ENCODE results near the gene MYZAP.

DNA sequence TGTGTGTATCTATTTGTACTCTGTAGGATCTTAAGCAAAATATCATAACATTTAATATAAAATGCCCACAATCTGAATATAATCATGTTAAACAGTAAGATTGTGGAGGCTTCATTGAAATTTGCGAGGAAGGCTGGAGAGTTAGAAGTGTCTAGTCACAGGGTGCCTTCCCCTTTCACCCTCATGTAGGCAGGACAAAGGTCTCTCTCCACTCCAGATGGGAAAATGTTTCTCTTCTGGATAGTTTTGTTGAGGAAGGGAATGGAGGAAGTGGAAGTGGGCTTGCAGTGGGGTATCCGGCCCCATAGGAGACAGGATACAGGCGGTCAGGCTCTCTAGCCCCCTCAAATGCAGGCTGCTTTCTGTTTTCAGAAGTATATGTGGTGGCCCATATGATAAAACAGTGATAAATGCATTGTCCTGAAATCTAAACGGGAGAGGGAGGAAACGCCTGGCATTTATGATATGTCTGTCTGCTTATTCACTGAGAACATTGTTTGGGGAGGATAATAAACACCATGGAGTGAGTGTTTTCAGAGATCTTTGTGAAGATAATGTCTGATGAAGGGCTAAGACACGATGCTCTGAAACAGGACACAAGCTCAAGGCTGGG lies 13.3 kb upstream of the MYZAP start:
- TF ChIP-seq, protein P1, sequence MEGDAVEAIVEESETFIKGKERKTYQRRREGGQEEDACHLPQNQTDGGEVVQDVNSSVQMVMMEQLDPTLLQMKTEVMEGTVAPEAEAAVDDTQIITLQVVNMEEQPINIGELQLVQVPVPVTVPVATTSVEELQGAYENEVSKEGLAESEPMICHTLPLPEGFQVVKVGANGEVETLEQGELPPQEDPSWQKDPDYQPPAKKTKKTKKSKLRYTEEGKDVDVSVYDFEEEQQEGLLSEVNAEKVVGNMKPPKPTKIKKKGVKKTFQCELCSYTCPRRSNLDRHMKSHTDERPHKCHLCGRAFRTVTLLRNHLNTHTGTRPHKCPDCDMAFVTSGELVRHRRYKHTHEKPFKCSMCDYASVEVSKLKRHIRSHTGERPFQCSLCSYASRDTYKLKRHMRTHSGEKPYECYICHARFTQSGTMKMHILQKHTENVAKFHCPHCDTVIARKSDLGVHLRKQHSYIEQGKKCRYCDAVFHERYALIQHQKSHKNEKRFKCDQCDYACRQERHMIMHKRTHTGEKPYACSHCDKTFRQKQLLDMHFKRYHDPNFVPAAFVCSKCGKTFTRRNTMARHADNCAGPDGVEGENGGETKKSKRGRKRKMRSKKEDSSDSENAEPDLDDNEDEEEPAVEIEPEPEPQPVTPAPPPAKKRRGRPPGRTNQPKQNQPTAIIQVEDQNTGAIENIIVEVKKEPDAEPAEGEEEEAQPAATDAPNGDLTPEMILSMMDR (conservative IDR thresholded peaks at IDR 0.05; ENCODE audit: low read length) = no peak
- no peak for TF ChIP-seq EZH2phosphoT487 (IDR thresholded peaks at IDR 0.05; ENCODE audit: borderline replicate concordance)

All from Loucy (cell line).